GM21447 (cell line): ENCODE data around the gene FCER2.

Experiments
- ATAC-seq: cut with Tn5 transposase; IDR thresholded peaks from one replicate; pipeline ENCODE4 v1.9.1; 2021; ENCODE audit not compliant: unreplicated experiment

Gene FCER2

DNA sequence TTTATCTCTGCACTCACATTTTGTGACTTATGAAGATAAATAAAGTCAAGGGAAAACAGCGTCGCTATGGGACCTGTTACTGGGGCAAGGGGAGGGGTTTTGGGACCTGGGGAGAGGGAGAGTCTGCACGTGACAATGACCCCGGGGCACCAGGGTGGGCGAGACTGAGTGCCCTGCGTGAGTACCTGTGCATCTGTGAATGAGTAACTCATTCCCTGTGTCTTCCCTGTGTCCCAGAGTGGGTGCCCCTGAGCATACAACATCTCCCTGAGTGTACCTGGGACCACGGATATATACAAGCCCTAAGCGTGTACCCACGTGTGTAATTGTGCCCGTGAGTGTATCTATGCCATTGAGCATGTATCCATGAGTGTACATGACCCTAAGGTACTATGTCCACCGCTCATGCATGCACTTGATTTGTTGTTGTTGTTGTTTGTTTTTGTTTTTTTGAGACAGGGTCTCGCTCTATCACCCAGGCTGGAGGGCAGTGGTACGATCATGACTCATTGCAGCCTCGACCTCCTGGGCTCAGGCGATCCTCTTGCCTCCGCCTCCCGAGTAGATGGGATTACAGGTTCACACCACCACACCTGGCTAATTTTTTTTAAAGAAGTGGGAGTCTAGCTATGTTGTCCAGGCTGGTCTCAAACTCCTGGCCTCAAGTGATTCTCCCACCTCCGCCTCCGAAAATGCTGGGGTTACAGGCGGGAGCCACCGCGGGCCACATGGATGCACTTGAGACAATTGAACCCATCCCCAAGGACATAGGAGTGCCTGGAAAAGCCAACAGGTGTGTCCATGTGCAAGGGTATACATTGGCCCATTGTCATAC, 21.9 kb downstream of the FCER2 start:
- ATAC-seq, result no peak

DNA sequence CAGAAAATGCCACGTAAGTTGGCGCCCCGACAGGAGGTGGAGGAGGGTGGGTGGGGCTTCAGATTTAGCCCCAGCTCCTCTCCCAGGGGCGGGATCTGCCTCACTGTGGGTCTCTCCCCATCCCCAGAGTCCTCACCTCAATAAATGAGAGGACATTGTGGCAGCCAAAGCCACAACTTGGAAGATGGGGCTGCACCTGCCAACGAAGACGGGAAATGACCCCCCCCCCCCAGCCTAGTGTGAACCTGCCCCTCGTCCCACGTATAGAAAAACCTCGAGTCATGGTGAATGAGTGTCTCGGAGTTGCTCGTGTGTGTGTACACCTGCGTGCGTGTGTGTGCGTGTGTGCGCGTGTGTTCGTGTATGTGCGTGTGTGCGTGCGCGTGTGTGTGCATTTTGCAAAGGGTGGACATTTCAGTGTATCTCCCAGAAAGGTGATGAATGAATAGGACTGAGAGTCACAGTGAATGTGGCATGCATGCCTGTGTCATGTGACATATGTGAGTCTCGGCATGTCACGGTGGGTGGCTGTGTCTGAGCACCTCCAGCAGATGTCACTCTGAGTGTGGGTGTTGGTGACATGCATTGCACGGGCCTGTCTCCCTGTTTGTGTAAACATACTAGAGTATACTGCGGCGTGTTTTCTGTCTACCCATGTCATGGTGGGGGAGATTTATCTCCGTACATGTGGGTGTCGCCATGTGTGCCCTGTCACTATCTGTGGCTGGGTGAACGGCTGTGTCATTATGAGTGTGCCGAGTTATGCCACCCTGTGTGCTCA, 22.8 kb downstream of the FCER2 start:
- no peak for ATAC-seq

DNA sequence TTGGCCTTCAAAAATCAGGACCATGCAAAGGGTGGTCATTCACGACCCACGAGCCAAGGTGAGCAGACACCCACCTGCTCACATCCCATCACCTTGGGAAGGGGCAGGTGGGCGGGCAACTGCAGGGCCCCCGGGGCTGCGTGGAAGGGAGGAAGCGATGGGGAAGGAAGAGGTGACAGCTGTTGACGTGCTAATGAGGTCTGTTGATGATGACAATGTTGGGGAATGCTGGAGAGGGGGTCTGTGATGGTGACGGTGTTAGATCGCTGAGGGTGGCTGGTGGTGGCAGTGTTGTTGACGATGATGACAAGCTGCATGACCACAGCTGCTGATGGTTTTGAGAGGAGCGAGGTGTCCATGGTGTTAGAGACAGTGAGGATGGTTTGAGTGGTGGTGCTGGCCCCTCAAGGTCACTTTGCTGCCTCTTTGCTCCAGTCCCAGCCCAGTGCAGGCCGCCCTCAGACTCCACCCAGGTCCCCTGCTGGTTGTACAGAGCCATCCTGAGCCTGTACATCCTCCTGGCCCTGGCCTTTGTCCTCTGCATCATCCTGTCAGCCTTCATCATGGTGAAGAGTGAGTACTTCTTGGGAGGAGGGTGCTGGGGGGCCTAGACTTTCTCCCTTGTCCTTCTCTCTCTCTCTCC, 24.1 kb downstream of the FCER2 start:
- ATAC-seq, result no peak

DNA sequence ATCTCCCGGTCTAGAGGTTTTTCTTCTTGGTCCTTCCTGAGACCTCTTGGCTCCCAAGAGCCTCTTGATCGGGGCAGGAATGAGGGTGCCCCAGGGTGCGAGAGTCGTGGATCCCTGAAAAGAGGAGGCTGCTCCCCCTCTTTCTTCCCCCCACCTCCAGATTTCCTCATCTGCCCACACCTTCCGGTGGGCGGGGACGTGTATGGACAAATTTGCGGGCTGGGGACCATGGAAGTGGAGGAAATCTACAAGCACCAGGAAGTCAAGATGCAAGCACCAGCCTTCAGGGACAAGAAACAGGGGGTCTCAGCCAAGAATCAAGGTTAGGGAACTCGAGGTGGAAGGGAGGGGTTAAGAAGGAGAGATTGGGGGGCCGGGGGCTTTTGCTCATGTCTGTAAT, 25.1 kb downstream of the FCER2 start, which contains the start of gene MCEMP1:
Gene MCEMP1, plus strand, starts transcription at position 237 of the 400 bp plus-strand sequence. Its CDS starts 31 bp downstream, at position 268.
- no peak for ATAC-seq

DNA sequence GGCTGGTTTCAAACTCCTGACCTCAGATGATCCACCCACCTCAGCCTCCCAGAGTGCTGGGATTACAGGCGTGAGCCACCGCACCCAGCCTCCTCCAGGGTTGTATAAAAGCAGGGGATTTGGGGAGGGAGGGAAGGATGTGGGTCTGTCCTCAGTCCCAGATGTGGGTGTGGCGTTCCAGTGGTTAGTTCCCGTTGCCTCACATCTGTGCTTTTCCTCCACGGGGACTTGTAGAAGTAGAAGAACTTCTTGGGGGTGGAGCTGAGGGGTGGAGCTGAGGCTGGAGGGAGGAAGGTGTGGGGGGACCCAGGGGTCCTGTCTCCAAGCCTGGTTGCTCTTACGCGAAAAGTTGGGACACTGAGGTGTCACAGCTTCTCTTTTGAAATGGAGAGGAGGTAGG, 25.6 kb downstream of the FCER2 start:
- no peak for ATAC-seq

DNA sequence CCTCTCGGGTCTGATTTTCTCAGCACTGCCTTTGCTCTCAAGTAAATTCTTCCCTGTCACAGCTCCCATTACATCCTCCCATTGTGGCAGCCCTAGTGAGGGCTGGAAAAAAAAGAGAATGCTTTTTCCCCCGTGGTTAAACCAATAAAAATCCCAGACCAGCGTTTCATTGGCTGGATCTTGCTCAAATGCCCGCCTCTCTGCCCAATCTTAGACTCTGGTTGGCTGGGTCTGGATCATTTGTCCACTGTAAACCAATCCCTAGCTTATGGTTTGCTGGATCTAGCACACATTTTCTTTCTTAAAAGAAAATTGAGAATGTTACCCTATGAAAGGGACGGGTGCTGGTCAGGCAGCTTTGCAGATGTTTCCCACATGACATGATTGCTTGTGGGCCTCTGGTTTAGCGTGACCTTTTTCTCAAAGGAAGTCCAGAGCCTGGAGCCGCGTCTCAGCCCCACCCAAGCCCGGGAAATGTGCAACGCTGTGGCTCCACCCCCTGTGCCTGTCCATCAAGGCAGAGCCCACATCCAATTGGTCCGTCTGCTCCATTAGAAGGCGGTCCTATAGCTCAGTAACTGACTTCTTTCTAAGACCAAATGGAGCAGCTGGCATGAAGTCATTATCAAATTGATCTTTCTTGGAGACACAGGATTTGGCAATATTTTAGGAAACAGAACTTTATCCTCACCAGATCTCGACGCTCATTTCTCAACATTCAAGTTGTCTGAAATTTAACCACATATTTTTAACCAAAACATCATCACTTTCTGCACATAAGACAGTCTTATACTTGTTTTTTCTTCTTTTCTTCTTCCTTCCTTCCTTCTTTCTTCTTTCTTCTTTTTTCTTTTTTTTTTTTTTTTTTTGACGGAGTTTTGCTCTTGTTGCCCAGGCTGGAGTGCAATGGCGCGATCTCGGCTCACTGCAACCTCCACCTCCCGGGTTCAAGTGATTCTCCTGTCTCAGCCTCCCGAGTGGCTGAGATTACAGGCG, 27.6 kb downstream of the FCER2 start:
- ATAC-seq, result no peak

DNA sequence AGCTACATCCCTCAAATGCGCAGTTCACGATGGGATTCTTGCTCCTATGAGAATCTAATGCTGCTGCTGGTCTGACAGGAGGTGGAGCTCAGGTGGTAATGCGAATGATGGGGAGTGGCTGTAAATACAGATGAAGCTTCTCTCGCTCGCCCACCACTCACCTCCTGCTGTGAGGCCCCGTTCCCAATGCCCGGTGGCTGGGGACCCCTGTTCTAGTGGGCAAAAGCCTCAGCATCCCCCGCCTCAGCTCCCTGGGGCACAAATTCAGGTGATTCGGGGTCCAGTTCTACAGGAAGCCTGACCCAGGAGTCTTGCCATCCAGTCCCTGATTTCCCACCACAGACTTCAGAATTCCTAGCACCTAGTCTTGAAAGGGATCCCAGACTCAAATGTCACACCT, 29.4 kb downstream of the FCER2 start:
- ATAC-seq, result no peak

DNA sequence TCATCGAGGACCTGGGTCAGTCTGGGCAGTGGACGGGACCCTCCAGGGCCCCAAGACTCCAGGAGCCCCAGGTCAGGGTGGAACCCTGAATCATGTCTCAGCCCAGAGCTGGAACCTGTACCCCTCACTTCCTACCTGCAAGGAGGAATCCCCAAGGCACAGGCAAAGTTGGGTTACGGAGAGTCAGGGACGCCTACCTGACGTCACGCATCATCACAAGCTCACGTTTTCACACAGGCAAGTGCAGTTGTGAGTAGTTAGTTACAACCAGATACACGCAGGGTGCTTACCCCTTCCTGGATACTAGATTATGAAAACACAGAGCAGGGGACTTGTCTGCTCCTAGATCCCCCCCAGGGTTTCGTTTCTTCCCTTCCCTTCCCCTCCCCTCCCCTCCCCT, 31.1 kb downstream of the FCER2 start:
- ATAC-seq, result no peak

DNA sequence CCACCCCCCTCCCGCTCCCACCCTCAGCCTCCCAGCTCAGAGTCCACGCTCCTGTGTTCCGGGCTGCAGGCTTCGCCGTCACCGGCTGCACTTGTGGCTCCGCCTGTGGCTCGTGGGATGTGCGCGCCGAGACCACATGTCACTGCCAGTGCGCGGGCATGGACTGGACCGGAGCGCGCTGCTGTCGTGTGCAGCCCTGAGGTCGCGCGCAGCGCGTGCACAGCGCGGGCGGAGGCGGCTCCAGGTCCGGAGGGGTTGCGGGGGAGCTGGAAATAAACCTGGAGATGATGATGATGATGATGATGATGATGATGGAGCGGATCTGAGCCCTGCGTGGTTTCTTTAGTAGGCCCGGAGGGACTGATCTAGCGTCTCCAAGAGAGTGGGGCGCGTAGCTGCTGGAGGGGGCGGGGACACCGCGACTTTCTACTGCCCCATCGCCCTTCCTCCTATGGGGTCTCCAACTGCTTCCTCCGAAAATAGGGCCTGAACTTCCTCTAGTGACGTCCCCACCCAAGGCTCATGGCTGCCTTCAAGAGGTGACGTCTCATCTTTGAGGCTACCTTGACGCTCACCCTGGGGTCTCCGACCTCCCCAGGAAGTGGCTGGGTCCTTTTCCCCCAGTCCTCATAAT, 31.7 kb downstream of the FCER2 start:
- ATAC-seq, result no peak

DNA sequence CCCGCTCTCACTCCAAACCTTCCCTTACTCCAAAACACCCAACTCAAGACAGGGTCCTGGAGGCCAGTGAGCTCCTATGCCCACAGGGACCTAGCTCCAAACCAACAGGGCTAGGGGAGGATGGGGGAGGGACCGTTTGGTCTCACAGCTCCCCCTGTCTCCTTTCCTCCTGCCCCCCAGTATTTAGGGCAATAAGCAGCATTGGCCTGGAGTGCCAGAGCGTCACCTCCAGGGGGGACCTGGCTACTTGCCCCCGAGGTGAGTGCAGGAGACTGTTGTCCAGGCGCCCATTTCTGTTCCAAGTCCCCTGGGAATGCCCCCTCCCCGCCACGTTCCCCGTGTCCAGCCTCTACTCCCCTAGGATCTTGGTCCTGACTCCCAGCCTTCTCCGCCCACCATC, 32.3 kb downstream of the FCER2 start:
- ATAC-seq, result no peak

DNA sequence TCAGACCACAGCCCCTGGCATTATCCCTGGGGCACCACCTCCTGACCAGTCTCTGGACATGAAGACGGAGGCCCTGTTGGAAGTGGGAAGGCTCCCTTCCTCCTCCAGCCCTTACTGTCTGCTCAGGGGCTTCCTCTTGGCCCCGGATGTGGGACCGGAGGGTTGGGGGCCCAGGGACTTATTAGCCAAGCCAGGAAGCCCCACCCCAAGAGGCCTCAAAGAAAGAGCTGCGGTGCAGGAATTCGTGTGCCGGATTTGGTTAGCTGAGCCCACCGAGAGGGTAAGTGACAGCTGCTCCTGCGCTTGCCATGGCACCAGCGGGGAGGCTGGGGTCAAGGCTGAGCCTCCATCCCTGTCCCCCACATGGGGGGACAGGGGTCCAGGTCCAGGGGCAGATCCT, 33.1 kb downstream of the FCER2 start, which contains the start of gene RETN:
Gene RETN, plus strand, starts transcription at position 208 of the 400 bp plus-strand sequence. CDS start 278 bp downstream, outside the sequence.
- no peak for ATAC-seq

DNA sequence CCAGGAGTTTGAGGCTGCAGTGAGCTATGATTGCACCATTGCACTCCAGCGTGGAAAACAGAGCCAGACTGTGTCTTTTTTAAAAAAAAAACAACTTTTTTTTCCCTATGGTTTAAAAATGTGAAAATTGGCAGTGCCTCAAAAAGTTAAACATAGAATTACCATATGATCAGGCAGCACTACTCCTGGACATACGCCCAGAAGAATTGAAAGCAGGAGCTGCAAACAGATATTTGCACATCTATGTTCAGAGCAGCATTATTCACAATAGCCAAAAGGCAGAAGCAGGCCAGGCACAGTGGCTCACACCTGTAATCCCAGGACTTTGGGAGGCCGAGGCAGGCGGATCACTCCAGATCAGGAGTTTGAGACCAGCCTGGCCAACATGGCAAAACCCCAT, 36.9 kb downstream of the FCER2 start:
- no peak for ATAC-seq

DNA sequence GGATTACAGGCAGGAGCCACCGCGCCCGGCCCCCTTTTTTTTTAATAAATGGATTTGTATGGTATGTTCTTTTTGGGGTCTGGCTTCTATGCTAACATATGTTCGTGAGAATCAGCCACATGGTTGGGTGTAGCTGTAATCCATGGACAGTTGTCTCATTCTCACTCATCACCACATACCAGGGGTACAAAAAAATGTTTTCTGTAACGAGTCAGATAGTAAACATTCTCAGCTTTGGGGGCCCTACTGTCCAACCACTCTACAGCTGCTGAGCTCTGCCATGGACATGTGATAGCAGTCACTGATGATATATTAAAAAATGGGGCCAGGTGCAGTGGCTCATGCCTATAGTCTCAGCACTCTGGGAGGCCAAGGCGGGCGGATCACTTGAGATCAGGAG, 38.2 kb downstream of the FCER2 start:
- ATAC-seq, result no peak

DNA sequence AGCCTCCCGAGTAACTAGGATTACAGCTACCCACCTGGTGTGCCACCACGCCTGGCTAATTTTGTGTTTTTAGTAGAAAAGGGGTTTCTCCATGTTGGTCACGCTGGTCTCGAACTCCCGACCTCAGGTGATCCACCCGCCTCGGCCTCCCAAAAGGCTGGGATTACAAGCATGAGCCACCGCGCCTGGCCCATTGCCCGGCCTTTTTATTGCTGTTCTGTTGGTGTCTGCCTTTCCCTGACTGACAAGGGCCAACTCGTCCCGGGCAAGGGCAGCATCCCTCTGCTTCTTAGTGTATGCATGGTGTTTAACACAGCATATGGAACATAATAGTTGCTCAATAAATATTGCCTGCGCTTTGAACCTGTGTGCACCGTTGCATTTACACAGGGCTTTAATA, 39.3 kb downstream of the FCER2 start:
- ATAC-seq, result no peak

DNA sequence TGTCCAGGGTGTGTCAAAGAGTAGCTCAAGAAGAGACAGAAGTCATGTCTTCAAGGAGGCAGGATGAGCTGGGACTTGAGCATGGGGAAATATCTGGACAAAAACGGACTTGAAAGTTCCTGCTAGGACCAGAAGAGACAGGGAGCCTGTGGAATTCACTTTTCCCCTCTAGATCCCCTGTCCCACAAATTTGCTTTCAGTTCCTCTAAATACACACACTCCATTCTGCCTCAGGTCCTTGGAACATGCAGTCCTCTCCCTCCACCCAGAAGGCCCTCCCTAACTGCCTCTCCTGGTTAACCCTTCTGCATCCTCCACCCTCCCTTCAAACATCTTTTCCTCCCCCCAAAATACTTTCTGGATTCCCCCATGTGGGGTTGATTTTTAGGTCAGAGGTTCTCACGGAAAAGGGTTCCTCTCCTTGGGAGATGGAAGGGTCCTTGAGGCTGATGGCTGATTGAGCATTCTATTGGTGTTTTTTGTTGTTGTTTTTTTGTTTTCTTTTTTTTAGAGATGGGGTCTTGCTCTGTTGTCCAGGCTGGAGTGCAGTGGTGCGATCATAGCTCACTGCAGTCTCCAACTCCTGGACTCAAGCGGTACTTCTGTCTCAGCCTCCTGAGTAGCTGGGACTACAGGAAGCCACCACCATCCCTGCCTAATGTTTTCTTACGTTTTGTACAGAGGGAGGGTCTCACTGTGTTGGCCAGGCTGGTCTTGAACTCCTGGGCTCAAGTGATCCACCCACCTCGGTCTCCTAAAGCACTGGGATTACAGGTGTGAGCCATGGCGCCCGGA, 40.0 kb downstream of the FCER2 start:
- ATAC-seq, result no peak

DNA sequence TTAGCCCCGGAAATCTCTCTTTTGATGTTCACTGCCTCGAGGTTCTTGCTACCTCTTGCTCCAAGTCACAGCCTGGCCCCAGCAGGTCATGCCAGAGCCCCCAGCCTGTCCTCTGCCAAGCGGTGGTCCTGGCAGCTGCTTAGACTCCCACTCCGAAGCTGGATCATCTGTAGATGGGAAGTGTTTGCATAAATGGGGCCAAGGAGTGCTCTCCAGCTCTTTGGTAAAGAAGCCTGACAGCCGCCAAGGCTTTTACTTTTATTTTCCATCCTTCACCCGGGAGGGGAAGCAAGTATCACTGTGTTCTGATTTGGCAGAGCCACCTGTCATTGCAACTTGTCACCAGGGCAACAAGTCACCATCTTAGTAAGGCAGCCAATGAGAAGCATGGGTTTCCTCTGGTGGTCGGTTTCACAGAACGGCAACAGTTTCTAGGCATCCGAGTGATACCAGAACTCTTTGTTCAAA, 43.7 kb downstream of the FCER2 start:
- ATAC-seq, result peak; percentile 82

DNA sequence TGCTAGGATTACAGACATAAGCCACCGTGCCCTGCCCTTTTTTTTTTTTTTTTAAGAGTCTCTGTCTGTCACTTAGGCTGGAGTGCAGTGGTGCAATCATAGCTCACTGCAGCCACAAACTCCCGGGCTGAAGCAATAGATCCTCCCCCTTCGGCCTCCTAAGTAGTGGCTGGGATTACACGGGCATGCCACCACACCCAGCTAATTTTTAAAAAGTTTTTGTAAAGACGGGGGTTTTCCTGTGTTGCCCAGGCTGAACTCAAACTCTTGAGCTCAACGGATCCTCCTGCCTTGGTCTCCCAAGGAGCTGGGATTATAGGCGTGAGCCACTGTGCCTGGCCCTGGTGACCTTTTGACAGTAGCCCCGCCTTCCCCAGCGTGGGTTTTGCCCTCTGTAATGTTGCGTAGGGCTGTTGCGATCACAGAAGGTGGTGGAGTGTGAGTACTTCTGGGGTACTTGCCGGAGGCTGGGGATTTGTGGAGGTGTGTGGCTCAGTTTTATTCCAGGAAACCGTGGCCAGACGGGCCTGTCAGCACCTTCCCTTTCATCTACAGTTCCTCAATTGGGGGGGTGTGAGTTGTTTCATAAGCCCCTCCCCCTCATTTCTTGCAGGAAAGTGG, 44.7 kb downstream of the FCER2 start:
- no peak for ATAC-seq

DNA sequence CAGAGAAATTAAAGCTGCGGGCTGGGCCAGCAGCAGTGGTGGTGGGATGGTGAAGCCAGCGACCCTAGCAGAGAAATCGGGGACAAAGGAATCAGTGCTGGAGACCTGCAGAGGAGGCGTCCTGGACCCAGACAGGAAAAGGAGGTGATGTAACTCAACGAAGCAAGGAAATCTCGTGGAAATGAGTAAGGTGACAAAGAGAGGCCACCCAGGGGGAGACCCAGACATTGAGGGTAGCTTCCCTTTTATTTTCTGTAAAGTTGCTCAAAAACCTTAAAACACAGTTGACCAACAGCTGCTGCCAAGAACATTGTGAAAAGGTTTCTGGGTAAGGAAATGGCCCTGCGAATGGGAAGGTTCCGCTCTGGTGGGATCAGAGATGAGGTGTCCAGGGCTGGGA, 46.4 kb downstream of the FCER2 start:
- no peak for ATAC-seq

DNA sequence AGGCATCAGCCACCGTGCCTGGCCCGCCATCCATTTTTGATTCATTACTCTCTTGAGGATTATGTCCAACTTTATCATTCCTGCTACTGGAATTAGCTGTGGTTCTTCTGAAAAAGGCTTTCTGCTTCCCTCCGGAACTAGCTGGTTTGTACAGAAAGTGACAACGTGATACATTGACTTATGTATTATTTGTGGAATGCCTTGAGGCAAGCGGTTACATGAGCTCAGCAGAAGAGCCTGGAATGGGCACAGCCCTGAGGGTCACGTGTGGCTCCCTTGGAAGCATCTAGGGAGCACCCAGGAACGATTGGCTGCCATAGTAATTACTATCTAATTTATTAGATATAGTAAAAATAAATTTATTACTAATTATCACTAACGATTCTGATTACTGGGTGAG, 47.5 kb downstream of the FCER2 start:
- no peak for ATAC-seq
